IPS-NIHi7 (cell line): ENCODE data around the gene SRP14.
"Not testable (repeated sequence)": the region's sequence is repeated elsewhere in the genome, so short reads cannot be mapped to it uniquely, and the experiment has no call there.

Source experiments
- DNase-seq: peaks from one replicate; pipeline ENCODE4 v3.0.0; 2012; ENCODE audit warnings: mixed read lengths; ENCODE audit errors: extremely low spot score

Gene SRP14

GRCh38 chr15:40050788-40051470 is 11.9 kb upstream of the SRP14 start:
- peak; percentile 72 for DNase-seq

GRCh38 chr15:40048926-40049475 is 10.0 kb upstream of the SRP14 start:
- DNase-seq: no peak

- no peak for DNase-seq
Observed at GRCh38 chr15:40048211-40048792, 9.3 kb upstream of the SRP14 start.

GRCh38 chr15:40047415-40048210 is 8.6 kb upstream of the SRP14 start:
- no peak for DNase-seq

GRCh38 chr15:40046721-40047414 is 7.9 kb upstream of the SRP14 start:
- DNase-seq: no peak

GRCh38 chr15:40045572-40046217 is 6.7 kb upstream of the SRP14 start:
- peak; percentile 45 for DNase-seq

GRCh38 chr15:40044717-40045571 is 6.0 kb upstream of the SRP14 start:
- DNase-seq: peak; percentile 92

- no peak for DNase-seq
Observed at GRCh38 chr15:40043927-40044716, 5.1 kb upstream of the SRP14 start.

- DNase-seq: no peak
Observed at GRCh38 chr15:40042791-40043320, 3.9 kb upstream of the SRP14 start.

- no peak for DNase-seq
Observed at GRCh38 chr15:40040770-40041169, 1.8 kb upstream of the SRP14 start.

- no peak for DNase-seq
Observed at GRCh38 chr15:40040293-40040635, 1.3 kb upstream of the SRP14 start.

- peak; percentile 41 for DNase-seq
Observed at GRCh38 chr15:40038275-40038637, 725 bp downstream of the SRP14 start.

GRCh38 chr15:40037721-40038120 is 1.3 kb downstream of the SRP14 start:
- DNase-seq: no peak

- not testable (repeated sequence) for DNase-seq
Observed at GRCh38 chr15:40035182-40035581, 3.8 kb downstream of the SRP14 start.

- DNase-seq: no peak
Observed at GRCh38 chr15:40034186-40034946, 4.6 kb downstream of the SRP14 start.

- DNase-seq: no peak
Observed at GRCh38 chr15:40032125-40032839, 6.7 kb downstream of the SRP14 start.

- no peak for DNase-seq
Observed at GRCh38 chr15:40031300-40031699, 7.7 kb downstream of the SRP14 start.
